GM19395 (cell line): Measurements from ENCODE around the gene KLHDC10.
"Not testable (repeated sequence)": the region's sequence is repeated elsewhere in the genome, so short reads cannot be mapped to it uniquely, and the experiment has no call there.

ENCODE experiments used
- ATAC-seq: cut with Tn5 transposase; IDR thresholded peaks from one replicate; pipeline ENCODE4 v1.9.1; 2021; ENCODE audit warnings: mild to moderate bottlenecking, moderate library complexity; ENCODE audit not compliant: unreplicated experiment

Gene KLHDC10

GRCh38 chr7:130071701-130072622 lies 1.6 kb downstream of the KLHDC10 start:
- ATAC-seq, result peak; percentile 51

- no peak for ATAC-seq
Measured at GRCh38 chr7:130079846-130080394, 9.6 kb downstream of the KLHDC10 start.

- not testable (repeated sequence) for ATAC-seq
Measured at GRCh38 chr7:130083497-130083896, 13.2 kb downstream of the KLHDC10 start.

- ATAC-seq, result no peak
Measured at GRCh38 chr7:130084037-130084875, 13.9 kb downstream of the KLHDC10 start.

GRCh38 chr7:130085235-130085634 lies 14.9 kb downstream of the KLHDC10 start:
- ATAC-seq, result not testable (repeated sequence)

GRCh38 chr7:130086938-130087337 lies 16.6 kb downstream of the KLHDC10 start:
- ATAC-seq, result no peak

GRCh38 chr7:130087364-130087763 lies 17.0 kb downstream of the KLHDC10 start:
- ATAC-seq, result no peak

- no peak for ATAC-seq
Measured at GRCh38 chr7:130090745-130091532, 20.6 kb downstream of the KLHDC10 start.

GRCh38 chr7:130091999-130092398 lies 21.7 kb downstream of the KLHDC10 start:
- no peak for ATAC-seq

- peak; percentile 65 for ATAC-seq
Measured at GRCh38 chr7:130092598-130092997, 22.3 kb downstream of the KLHDC10 start.

- no peak for ATAC-seq
Measured at GRCh38 chr7:130095812-130096211, 25.5 kb downstream of the KLHDC10 start.

GRCh38 chr7:130096243-130096827 lies 26.0 kb downstream of the KLHDC10 start:
- ATAC-seq, result no peak

GRCh38 chr7:130099331-130099730 lies 29.0 kb downstream of the KLHDC10 start:
- no peak for ATAC-seq

- no peak for ATAC-seq
Measured at GRCh38 chr7:130102588-130102987, 32.3 kb downstream of the KLHDC10 start.

GRCh38 chr7:130107949-130108674 lies 37.8 kb downstream of the KLHDC10 start:
- no peak for ATAC-seq

GRCh38 chr7:130108809-130109208 lies 38.5 kb downstream of the KLHDC10 start:
- ATAC-seq, result no peak

- no peak for ATAC-seq
Measured at GRCh38 chr7:130112093-130112492, 41.8 kb downstream of the KLHDC10 start.

- no peak for ATAC-seq
Measured at GRCh38 chr7:130112662-130113425, 42.5 kb downstream of the KLHDC10 start.

GRCh38 chr7:130113426-130113805 lies 43.1 kb downstream of the KLHDC10 start:
- not testable (repeated sequence) for ATAC-seq
